K562 (cell line): ENCODE data around the gene EDARADD. TPM values are rescaled to one million over a fixed set of nuclear protein-coding genes. Genes with fewer than 3 reads are reported as not detected.

ENCODE experiments used
- ATAC-seq: fragments of 200-7000 bp; cut with Tn5 transposase; 3 replicates; pipeline ENCODE4 v1.9.1; 2020; ENCODE audit warnings: moderate library complexity
- BruUV-seq: library from RNA; stranded (reverse); fragments of 400-500 nt; replicated peaks from 2 replicates; lab custom pipeline; 2021; lab: Mats Ljungman, UMichigan
- CTCF ChIA-PET: fragments of 300-600 bp; formaldehyde crosslinking; extraction: SDS; loops from one replicate; lab custom pipeline; 2021; ENCODE audit warnings: low intra/inter-chr PET ratio; lab: Yijun Ruan, JAX
- POLR2A ChIA-PET: fragments of 300-600, 350-650 bp; sonication (Branson Sonifier 250); formaldehyde crosslinking; extraction: SDS; loops from one replicate; lab custom pipeline; 2021; ENCODE audit warnings: antibody characterized with exemption, inconsistent platforms; lab: Yijun Ruan, JAX
- DNase-seq, 4 experiments: peaks; one replicate each; pipeline versions ENCODE4 v3.0.0 to v3.0.0-alpha.2; 2011 to 2018; ENCODE audit warnings: low spot score in 3 of 4, mixed read lengths in 3 of 4; ENCODE audit errors: extremely low read depth in 1 of 4
- FAIRE-seq: peaks from 2 replicates; lab custom pipeline; 2011; peaks lifted over from hg19 to GRCh38; lab: Jason Lieb, UNC
- H2AFZ ChIP-seq: 2 replicates; pipeline ENCODE4 v1.6.0; 2011; ENCODE audit warnings: low read depth, low read length, control low read depth, inconsistent platforms
- H3K27ac ChIP-seq: fragments of 200-600 bp; 3 replicates; pipeline ENCODE4 v1.8.0; 2011; ENCODE audit warnings: low read depth, mild to moderate bottlenecking, control low read depth, inconsistent platforms, low read length, moderate library complexity, mixed read lengths; ENCODE audit errors: extremely low read depth
- H3K27me3 ChIP-seq, 2 experiments: fragments of 300-600 bp in 1 of 2; 2 replicates in 1 of 2; 3 replicates in 1 of 2; pipeline versions ENCODE4 v1.6.0 to v1.8.0; 2011; ENCODE audit warnings: inconsistent platforms in 2 of 2, low read length in 2 of 2, mild to moderate bottlenecking in 1 of 2, mixed read lengths in 1 of 2, moderate library complexity in 1 of 2; ENCODE audit not compliant: control insufficient read depth in 2 of 2, insufficient read depth in 2 of 2
- H3K36me3 ChIP-seq: fragments of 300-600 bp; 3 replicates; pipeline ENCODE4 v1.8.0; 2011; ENCODE audit warnings: mild to moderate bottlenecking, low read length, inconsistent platforms; ENCODE audit not compliant: control insufficient read depth, insufficient read depth
- H3K4me1 ChIP-seq, 2 experiments: fragments of 200-600 bp in 1 of 2; replicated peaks in 1 of 2; 2 replicates in 1 of 2; 3 replicates in 1 of 2; pipeline versions ENCODE4 v1.5.1 to v1.8.0; 2011; ENCODE audit warnings: inconsistent platforms in 2 of 2, low read length in 2 of 2, mild to moderate bottlenecking in 1 of 2, mixed read lengths in 1 of 2, moderate library complexity in 1 of 2; ENCODE audit not compliant: control insufficient read depth in 2 of 2, insufficient read depth in 2 of 2
- H3K4me2 ChIP-seq: 2 replicates; pipeline ENCODE4 v1.6.1; 2011; ENCODE audit warnings: low read length, control low read depth, inconsistent platforms, mixed read lengths; ENCODE audit not compliant: insufficient read depth
- H3K4me3 ChIP-seq: fragments of 200-600 bp; sonication (generic), shearing (Covaris generic); 2 replicates; pipeline ENCODE4 v1.5.1; 2016; ENCODE audit warnings: control low read depth, inconsistent platforms
- H3K79me2 ChIP-seq: fragments of 200-600 bp; 3 replicates; pipeline ENCODE4 v1.8.0; 2011; ENCODE audit warnings: low read length, inconsistent platforms; ENCODE audit not compliant: control insufficient read depth, insufficient read depth
- H3K9ac ChIP-seq, 2 experiments: 2 replicates each; pipeline versions ENCODE4 v1.6.0 to v1.6.1; 2011; ENCODE audit warnings: low read depth in 2 of 2, low read length in 2 of 2, control low read depth in 1 of 2, inconsistent platforms in 1 of 2, mild to moderate bottlenecking in 1 of 2, mixed read lengths in 1 of 2; ENCODE audit not compliant: insufficient read depth in 1 of 2
- H3K9me1 ChIP-seq: one replicate; pipeline ENCODE4 v1.6.0; 2011; ENCODE audit warnings: inconsistent platforms, mild to moderate bottlenecking, low read length, moderate library complexity; ENCODE audit not compliant: control insufficient read depth, insufficient read depth
- H3K9me3 ChIP-seq: replicated peaks from 2 replicates; pipeline ENCODE4 v1.5.1; 2011; ENCODE audit warnings: low read depth, low read length, inconsistent platforms; ENCODE audit not compliant: control insufficient read depth, insufficient read depth
- H4K20me1 ChIP-seq: replicated peaks from 2 replicates; pipeline ENCODE4 v1.6.1; 2011; ENCODE audit warnings: low read length, inconsistent platforms, mixed read lengths; ENCODE audit not compliant: control insufficient read depth, insufficient read depth
- CHD4 ChIP-seq: fragments of 200-600 bp; sonication (generic); IDR thresholded peaks from 3 replicates; pipeline ENCODE4 v1.6.1; 2012; ENCODE audit warnings: low read depth, mild to moderate bottlenecking, mixed read lengths, low read length, inconsistent platforms; ENCODE audit not compliant: insufficient read depth, insufficient replicate concordance, poor library complexity, severe bottlenecking
- EHMT2 ChIP-seq: fragments of 450-650 bp; IDR thresholded peaks from 2 replicates; pipeline ENCODE4 v1.6.1; 2018; ENCODE audit warnings: antibody characterized with exemption
- EP300 ChIP-seq: IDR thresholded peaks from 2 replicates; pipeline ENCODE4 v1.6.1; 2012; ENCODE audit warnings: low read length, improper control_type of control experiment
- NFXL1 ChIP-seq: fragments of 450-650 bp; formaldehyde crosslinking; IDR thresholded peaks from 2 replicates; pipeline ENCODE4 v1.4.0; 2021; ENCODE audit warnings: mild to moderate bottlenecking
- ZNF277 ChIP-seq: fragments of 250-450 bp; sonication (Bioruptor Pico); IDR thresholded peaks from 2 replicates; pipeline ENCODE4 v1.8.0; 2022; ENCODE audit warnings: inconsistent platforms, mild to moderate bottlenecking, moderate library complexity, borderline replicate concordance
- ZNF431 ChIP-seq: sonication (generic); formaldehyde crosslinking; IDR thresholded peaks from 2 replicates; pipeline ENCODE4 v1.8.0; 2022; ENCODE audit warnings: mild to moderate bottlenecking, missing genetic modification reagents
- WGBS: fragments of 100-300 bp; shearing (Covaris generic); methylation state at CpG from one replicate; pipeline ENCODE4 v1.1.6; 2016; ENCODE audit warnings: low coverage, mixed read lengths; ENCODE audit not compliant: insufficient coverage; ENCODE audit errors: missing lambda C conversion rate; 5-methylcytosine and 5-hydroxymethylcytosine counted together
- in situ Hi-C: fragments of 300-500 bp; cut with MboI; formaldehyde crosslinking; loops from 4 replicates; pipeline ENCODE4 v1.15.0; 2018; ENCODE audit warnings: inconsistent platforms, mixed read lengths
- intact Hi-C: fragments of 100-400 bp; cut with micrococcal nuclease; formaldehyde crosslinking; loops from 2 replicates; pipeline ENCODE4 v1.14.2; 2022
- polyA plus RNA-seq, 8 experiments: library from polyadenylated mRNA; depleted of rRNA in 4 of 8; stranded (reverse) in 5 of 8; unstranded in 3 of 8; fragments of >200 nt; fragmentation: Nextera tagmentation in 2 of 8; fragmentation: Illumina TruSeq in 1 of 8; extraction: Ambion mirVana in 2 of 8; extraction: Trizol in 1 of 8; gene quantifications; 2 replicates each; pipeline versions ENCODE4 v1.2.1 to v1.2.3, GENCODE V29; 2011 to 2014; ENCODE audit warnings: inconsistent platforms in 1 of 8, missing spikeins in 1 of 8
- total RNA-seq, 7 experiments: library from RNA; depleted of rRNA in 6 of 7; stranded (reverse); fragments of >200 nt in 6 of 7; fragmentation: Illumina TruSeq in 2 of 7; extraction: Trizol in 2 of 7; gene quantifications; 2 replicates each; pipeline versions ENCODE4 v1.2.1 to v1.2.3, GENCODE V29; 2011 to 2021; ENCODE audit warnings: low replicate concordance in 1 of 7
- TF ChIP-seq, protein P1 (sequence below): fragments of 450-650 bp; formaldehyde crosslinking; IDR thresholded peaks from 2 replicates; pipeline ENCODE4 v1.4.0; 2020; ENCODE audit warnings: mild to moderate bottlenecking, mixed read lengths
- TF ChIP-seq, protein P2 (sequence below): fragments of 450-650 bp; IDR thresholded peaks from 2 replicates; pipeline ENCODE4 v1.6.1; 2016

Gene EDARADD
- total and polyA plus RNA-seq, 9 of the 15 experiments (the other 6 are each of a cell fraction or from before 2014, with no cell fraction given) = 0.46 to 32.4 (median 20.6) TPM

GRCh38 chr1:236417336-236417735 lies 23.2 kb downstream of the EDARADD start:
- Histone ChIP-seq H3K36me3 (peaks cover 43% of the 10 kb centered on the region; the same call in 2 of the 3 replicates), H3K79me2 (no peaks in the 10 kb centered on the region), H4K20me1 (no peaks in the 10 kb centered on the region), H3K27me3 (no peaks in the 10 kb centered on the region), H3K27ac (no peak overlapping the region)
- CTCF ChIA-PET = no interaction called here
- DNase-seq (no peak), FAIRE-seq (no peak)
- in situ Hi-C loops = no loop called here
- TF ChIP-seq ZNF431 (no peak), EHMT2 (no peak)
- TF ChIP-seq, protein P1, sequence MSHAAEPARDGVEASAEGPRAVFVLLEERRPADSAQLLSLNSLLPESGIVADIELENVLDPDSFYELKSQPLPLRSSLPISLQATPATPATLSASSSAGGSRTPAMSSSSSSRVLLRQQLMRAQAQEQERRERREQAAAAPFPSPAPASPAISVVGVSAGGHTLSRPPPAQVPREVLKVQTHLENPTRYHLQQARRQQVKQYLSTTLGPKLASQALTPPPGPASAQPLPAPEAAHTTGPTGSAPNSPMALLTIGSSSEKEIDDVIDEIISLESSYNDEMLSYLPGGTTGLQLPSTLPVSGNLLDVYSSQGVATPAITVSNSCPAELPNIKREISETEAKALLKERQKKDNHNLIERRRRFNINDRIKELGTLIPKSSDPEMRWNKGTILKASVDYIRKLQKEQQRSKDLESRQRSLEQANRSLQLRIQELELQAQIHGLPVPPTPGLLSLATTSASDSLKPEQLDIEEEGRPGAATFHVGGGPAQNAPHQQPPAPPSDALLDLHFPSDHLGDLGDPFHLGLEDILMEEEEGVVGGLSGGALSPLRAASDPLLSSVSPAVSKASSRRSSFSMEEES (CRISPR knock-in tag) = peak; percentile 18; the same call in 1 of the 2 replicates
- TF ChIP-seq, all 486 proteins: peak for 1
- BruUV-seq = no TSS peak
- no peak overlapping the region for H2AFZ ChIP-seq
- H3K4me1 ChIP-seq = peaks cover 5 to 15% of the 10 kb centered on the region in 2 experiments; a peak in 4 of 5 replicates
- no peak overlapping the region for H3K4me2 ChIP-seq
- POLR2A ChIA-PET = interaction anchor here (0.7 to 1.0 kb wide), 2 partner anchors 13 to 22 kb away, joined by 4 to 5 read pairs; no protein-coding TSS in a partner anchor
- WGBS = 76% methylated on average over 3 of the region's 3 CpGs
- no peak for ATAC-seq
- H3K9me1 ChIP-seq = no peaks in the 10 kb centered on the region
- intact Hi-C loops = no loop called here
- H3K9me3 ChIP-seq = no peaks in the 10 kb centered on the region
- no peak overlapping the region for H3K9ac ChIP-seq
- H3K4me3 ChIP-seq = no peak overlapping the region

DNA sequence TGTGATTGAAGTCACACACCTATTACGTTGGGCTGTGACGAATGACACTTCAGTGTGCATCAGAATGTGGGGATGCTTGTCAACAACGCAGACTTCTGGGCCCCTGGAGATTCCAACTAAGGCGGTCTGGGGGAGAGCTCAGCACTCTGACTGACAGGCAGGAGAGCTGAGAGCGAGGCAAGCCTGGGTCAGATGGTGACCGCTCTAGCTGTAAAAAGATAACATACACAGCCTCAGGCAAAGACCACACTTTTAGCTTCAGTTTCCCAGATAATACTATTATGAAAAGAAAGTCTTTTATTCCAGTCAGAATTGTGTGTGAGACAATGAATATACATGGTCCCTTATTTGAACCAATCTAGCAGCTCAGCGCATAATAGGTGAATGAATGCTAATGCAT lies 25.4 kb downstream of the EDARADD start:
- no peak overlapping the region for H2AFZ ChIP-seq
- BruUV-seq = no TSS peak
- H3K9me3 ChIP-seq = no peaks in the 10 kb centered on the region
- H3K79me2 ChIP-seq = no peaks in the 10 kb centered on the region
- DNase-seq (no peak), ATAC-seq (no peak), FAIRE-seq (no peak)
- POLR2A ChIA-PET = interaction anchor here (0.6 to 1.4 kb wide), 3 partner anchors 9 to 295 kb away, joined by 3 to 4 read pairs (median 3); no protein-coding TSS in a partner anchor
- H3K4me1 ChIP-seq = peaks cover 5 to 15% of the 10 kb centered on the region in 2 experiments; a peak in 4 of 5 replicates
- H3K27ac ChIP-seq = no peak overlapping the region
- intact Hi-C loops (no loop called here), in situ Hi-C loops (no loop called here)
- H3K9ac ChIP-seq = no peak overlapping the region
- no peak overlapping the region for H3K4me2 ChIP-seq
- CTCF ChIA-PET = no interaction called here
- H3K4me3 ChIP-seq = no peak overlapping the region
- no peaks in the 10 kb centered on the region for H3K27me3 ChIP-seq
- WGBS = 78% methylated on average over 7 of the region's 7 CpGs
- no peaks in the 10 kb centered on the region; the same call in 1 of the 2 replicates for H4K20me1 ChIP-seq
- no peaks in the 10 kb centered on the region for H3K9me1 ChIP-seq
- H3K36me3 ChIP-seq = peaks cover 35% of the 10 kb centered on the region; the same call in 1 of the 3 replicates
- TF ChIP-seq, protein P2, sequence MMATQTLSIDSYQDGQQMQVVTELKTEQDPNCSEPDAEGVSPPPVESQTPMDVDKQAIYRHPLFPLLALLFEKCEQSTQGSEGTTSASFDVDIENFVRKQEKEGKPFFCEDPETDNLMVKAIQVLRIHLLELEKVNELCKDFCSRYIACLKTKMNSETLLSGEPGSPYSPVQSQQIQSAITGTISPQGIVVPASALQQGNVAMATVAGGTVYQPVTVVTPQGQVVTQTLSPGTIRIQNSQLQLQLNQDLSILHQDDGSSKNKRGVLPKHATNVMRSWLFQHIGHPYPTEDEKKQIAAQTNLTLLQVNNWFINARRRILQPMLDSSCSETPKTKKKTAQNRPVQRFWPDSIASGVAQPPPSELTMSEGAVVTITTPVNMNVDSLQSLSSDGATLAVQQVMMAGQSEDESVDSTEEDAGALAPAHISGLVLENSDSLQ = peak; percentile 37; the same call in 1 of the 2 replicates
- no peak for TF ChIP-seq EP300
- TF ChIP-seq ZNF277 = no peak
- TF ChIP-seq NFXL1 = no peak
- TF ChIP-seq CHD4 = no peak
